Measurements from ENCODE around the gene TOR4A. TPM values are rescaled to one million over a fixed set of nuclear protein-coding genes. Genes with fewer than 3 reads are reported as not detected.

Gene TOR4A
- total RNA-seq, 2 donors from 2014 or later = 14.2 to 18.9 TPM

DNA sequence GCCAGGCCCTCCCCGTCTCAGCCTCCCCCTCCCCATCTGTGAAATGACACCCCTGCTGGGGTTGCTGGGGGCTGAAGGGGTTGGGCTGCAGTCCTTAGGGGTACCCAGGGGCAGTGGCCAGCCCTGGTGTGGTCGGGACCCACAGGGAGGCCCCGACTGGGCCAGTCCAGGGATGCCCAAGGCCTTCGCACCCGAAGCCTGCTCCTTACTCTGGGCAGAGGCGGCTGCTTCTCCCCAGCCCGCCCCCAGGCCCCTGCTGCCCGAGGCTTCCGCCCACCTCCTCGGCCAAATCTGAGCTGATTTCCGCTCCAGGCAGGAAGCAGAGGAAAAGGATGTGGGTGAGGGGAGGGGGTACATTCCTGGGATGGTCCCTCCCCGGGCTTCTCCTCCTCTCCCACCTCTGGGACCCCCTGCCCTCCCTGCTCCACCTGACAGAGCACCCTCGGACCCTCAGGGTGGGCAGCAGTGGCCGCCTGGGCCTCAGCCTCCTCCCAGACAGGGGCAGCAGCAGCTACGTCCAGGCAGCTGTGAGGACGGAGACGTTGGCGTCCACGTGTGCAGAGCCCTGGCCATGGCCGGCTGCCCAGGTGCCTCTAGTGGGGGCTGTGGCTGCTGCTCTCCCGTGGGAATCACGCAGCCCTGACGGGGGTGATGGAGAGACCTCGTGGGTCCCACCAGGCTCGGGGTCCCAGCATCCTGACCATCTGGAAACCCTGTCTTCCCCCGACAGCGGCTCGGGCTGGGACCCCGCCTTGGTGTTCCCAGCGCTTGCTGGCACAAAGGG is 28.7 kb downstream of the TOR4A start:
- Mint-ChIP-seq H3K36me3 (ENCODE audit: low read depth) (no peaks in the 10 kb centered on the region), H3K27me3 (ENCODE audit: insufficient read depth) (peaks cover 6% of the 10 kb centered on the region), H3K4me1 (peaks cover 9% of the 10 kb centered on the region), H3K27ac (no peak overlapping the region), H3K4me3 (no peak overlapping the region), H3K9me3 (no peaks in the 10 kb centered on the region)
- Histone ChIP-seq H3K27ac (ENCODE audit: low read depth, low read length) (peak overlapping the region; percentile 98), H3K4me1 (ENCODE audit: control insufficient read depth, insufficient read depth, low read length) (no peaks in the 10 kb centered on the region), H3K9ac (ENCODE audit: extremely low read depth, low read length, poor library complexity, severe bottlenecking) (no peak overlapping the region), H3K27me3 (ENCODE audit: control insufficient read depth, insufficient read depth, low read length, poor library complexity, severe bottlenecking) (peaks cover 13% of the 10 kb centered on the region), H3K9me3 (ENCODE audit: control insufficient read depth, low read length) (no peaks in the 10 kb centered on the region), H3K4me3 (ENCODE audit: low read length) (no peak overlapping the region), H3K36me3 (ENCODE audit: control insufficient read depth, insufficient read depth, low read length) (no peaks in the 10 kb centered on the region)
- TF ChIP-seq, protein P1, sequence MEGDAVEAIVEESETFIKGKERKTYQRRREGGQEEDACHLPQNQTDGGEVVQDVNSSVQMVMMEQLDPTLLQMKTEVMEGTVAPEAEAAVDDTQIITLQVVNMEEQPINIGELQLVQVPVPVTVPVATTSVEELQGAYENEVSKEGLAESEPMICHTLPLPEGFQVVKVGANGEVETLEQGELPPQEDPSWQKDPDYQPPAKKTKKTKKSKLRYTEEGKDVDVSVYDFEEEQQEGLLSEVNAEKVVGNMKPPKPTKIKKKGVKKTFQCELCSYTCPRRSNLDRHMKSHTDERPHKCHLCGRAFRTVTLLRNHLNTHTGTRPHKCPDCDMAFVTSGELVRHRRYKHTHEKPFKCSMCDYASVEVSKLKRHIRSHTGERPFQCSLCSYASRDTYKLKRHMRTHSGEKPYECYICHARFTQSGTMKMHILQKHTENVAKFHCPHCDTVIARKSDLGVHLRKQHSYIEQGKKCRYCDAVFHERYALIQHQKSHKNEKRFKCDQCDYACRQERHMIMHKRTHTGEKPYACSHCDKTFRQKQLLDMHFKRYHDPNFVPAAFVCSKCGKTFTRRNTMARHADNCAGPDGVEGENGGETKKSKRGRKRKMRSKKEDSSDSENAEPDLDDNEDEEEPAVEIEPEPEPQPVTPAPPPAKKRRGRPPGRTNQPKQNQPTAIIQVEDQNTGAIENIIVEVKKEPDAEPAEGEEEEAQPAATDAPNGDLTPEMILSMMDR (conservative IDR thresholded peaks at IDR 0.05) = no peak
- WGBS, 2 experiments (ENCODE audit: insufficient coverage in 1 of 2, insufficient read length in 1 of 2) = 85 to 87% methylated on average over 24 to 30 of the region's 30 CpGs
- peak; percentile 65 for DNase-seq

DNA sequence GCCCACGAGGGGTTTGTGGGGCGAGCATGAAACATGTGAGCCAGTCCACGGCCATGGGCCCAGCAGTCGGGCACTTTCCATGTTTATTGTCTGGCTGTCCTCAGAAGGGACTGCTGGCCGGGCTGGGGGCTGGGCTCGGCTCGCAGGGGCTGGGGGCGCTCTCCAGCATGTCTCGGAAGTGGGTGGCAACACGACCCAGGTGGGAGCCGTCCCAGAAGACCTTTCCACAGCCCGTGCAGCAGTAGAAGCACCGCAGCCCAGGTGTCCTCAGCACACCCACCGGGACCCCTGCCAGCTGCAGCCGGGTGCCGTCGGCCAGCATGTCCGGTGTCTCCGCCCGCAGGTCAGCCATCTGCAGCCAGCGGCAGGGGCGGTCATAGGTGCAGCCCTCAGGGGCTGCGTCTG is 29.3 kb downstream of the TOR4A start:
- H3K4me3 Mint-ChIP-seq = no peak overlapping the region
- no peaks in the 10 kb centered on the region for H3K36me3 Mint-ChIP-seq (ENCODE audit: low read depth)
- no peaks in the 10 kb centered on the region for H3K36me3 ChIP-seq (ENCODE audit: control insufficient read depth, insufficient read depth, low read length)
- peaks cover 9% of the 10 kb centered on the region for H3K4me1 Mint-ChIP-seq
- peaks cover 6% of the 10 kb centered on the region for H3K27me3 Mint-ChIP-seq (ENCODE audit: insufficient read depth)
- H3K9me3 Mint-ChIP-seq = no peaks in the 10 kb centered on the region
- no peak overlapping the region for H3K27ac ChIP-seq (ENCODE audit: low read depth, low read length)
- H3K4me3 ChIP-seq (ENCODE audit: low read length) = no peak overlapping the region
- H3K27ac Mint-ChIP-seq = no peak overlapping the region
- H3K4me1 ChIP-seq (ENCODE audit: control insufficient read depth, insufficient read depth, low read length) = no peaks in the 10 kb centered on the region
- TF ChIP-seq, protein P1 (conservative IDR thresholded peaks at IDR 0.05) = no peak
- no peak for DNase-seq
- no peaks in the 10 kb centered on the region for H3K9me3 ChIP-seq (ENCODE audit: control insufficient read depth, low read length)
- WGBS, 2 experiments (ENCODE audit: insufficient coverage in 1 of 2, insufficient read length in 1 of 2) = 93 to 96% methylated on average over 12 to 23 of the region's 23 CpGs
- no peak overlapping the region for H3K9ac ChIP-seq (ENCODE audit: extremely low read depth, low read length, poor library complexity, severe bottlenecking)
- H3K27me3 ChIP-seq (ENCODE audit: control insufficient read depth, insufficient read depth, low read length, poor library complexity, severe bottlenecking) = peaks cover 13% of the 10 kb centered on the region

DNA sequence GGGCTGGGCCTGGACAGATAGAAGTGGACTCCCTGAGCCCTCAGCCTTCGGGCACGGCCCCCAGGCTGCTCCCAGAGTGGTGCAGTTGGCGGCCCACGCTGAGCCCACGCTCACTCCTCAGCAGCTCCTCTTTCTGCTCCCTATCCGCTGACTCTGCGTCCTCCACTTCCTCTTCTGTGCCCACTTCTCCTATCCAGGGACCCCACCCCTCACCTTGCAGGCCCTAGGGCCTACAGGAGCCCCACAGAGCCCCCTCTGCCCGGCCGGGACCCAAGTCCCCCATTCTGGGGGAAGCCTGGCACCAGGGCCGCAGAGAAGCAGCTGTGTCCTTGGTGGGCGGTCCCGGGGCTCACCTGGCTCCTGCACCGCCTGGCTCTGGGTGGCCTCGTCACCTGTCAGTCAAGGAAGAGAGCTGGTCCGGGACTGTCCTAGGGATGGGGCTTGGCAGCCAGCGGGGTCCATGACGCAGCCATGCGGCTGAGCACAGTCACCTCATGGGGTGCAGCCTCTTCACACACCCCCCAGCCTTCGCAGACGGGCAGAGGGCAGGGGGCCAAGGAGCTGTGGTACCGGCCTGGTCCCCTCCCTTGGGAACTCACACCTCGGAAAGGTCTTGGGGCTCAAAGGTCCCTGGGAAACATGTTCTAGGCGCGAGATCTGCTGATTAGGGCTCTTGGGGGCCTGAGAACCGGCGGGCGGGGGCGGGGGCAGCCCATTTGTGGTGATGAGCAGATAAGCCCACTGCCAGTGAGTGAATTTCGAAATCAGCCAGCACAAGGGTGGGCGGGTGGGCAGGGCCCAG is 29.9 kb downstream of the TOR4A start:
- Mint-ChIP-seq H3K4me3 (no peak overlapping the region), H3K36me3 (ENCODE audit: low read depth) (no peaks in the 10 kb centered on the region), H3K27me3 (ENCODE audit: insufficient read depth) (peaks cover 6% of the 10 kb centered on the region), H3K27ac (no peak overlapping the region), H3K4me1 (peaks cover 9% of the 10 kb centered on the region), H3K9me3 (no peaks in the 10 kb centered on the region)
- no peak overlapping the region for H3K9ac ChIP-seq (ENCODE audit: extremely low read depth, low read length, poor library complexity, severe bottlenecking)
- H3K4me1 ChIP-seq (ENCODE audit: control insufficient read depth, insufficient read depth, low read length) = no peaks in the 10 kb centered on the region
- H3K27me3 ChIP-seq (ENCODE audit: control insufficient read depth, insufficient read depth, low read length, poor library complexity, severe bottlenecking) = peaks cover 13% of the 10 kb centered on the region
- no peak overlapping the region for H3K4me3 ChIP-seq (ENCODE audit: low read length)
- 91 to 97% methylated on average over 9 to 30 of the region's 30 CpGs for WGBS, 2 experiments (ENCODE audit: insufficient coverage in 1 of 2, insufficient read length in 1 of 2)
- H3K27ac ChIP-seq (ENCODE audit: low read depth, low read length) = no peak overlapping the region
- peak; percentile 91 for DNase-seq
- H3K9me3 ChIP-seq (ENCODE audit: control insufficient read depth, low read length) = no peaks in the 10 kb centered on the region
- TF ChIP-seq, protein P1 (conservative IDR thresholded peaks at IDR 0.05) = no peak
- H3K36me3 ChIP-seq (ENCODE audit: control insufficient read depth, insufficient read depth, low read length) = no peaks in the 10 kb centered on the region

Data from endodermal cell (in vitro differentiated cells).